Measurements from ENCODE around the gene CHST15. TPM values are rescaled to one million over a fixed set of nuclear protein-coding genes. Genes with fewer than 3 reads are reported as not detected.
A peak's percentile ranks its signal among the peaks of the same experiment; 100 is the strongest.

CHST15 gene
- total RNA-seq, 6 donors from 2014 or later: 16.1 to 54.5 (median 27.3) TPM

DNA sequence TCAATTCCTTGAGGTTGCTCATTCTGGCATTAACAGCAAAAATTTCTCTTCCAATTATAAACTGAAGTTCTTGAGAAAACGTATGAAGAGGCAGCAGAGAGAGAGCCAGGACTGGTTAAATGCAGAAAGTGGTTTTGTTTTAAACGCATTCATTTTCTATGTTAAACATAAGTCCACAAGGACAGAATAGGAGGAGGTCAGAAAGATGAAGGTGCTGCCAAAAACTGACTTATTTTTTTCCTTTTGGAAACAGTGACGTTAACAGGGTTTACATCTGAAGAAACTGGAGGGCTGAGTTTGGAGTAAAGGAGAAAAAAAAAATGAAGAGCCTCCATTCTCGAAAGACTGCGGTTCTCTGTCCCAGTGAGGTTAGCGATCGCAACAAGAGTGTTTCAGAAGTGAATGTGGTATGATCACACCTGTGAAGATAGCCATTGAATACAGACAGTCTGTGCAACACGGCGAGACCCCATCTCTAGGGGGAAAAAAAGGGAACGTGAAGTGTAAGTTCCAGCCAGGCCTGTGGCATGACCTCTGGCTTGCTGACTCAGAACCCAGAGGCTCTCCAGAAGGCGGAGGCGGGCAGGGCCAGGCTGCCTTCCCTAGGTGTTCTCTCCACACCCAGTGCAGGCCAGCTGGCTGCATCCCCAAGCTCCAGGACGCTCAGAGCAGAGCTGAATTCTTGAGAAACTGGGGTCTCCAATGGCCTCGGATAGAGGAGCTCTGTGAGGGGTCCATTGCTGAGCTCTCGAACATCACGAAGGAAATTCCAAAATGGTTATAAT is 84.0 kb downstream of the CHST15 start:
- Histone ChIP-seq H3K4me3 (no peak overlapping the region), H3K36me3 (peaks cover 0 to 55% (median 23%) of the 10 kb centered on the region in 4 donors), H3K27me3 (no peaks in the 10 kb centered on the region), H3K9me3 (no peaks in the 10 kb centered on the region), H3K4me1 (peaks cover 0 to 5% (median 0%) of the 10 kb centered on the region in 4 donors), H3K27ac (no peak overlapping the region)
- WGBS, 2 donors: 84 to 92% methylated on average over 13 to 16 of the region's 16 CpGs
- DNase-seq: no peak
- ATAC-seq (ENCODE audit: low FRiP score in 2 of 2): no peak
- TF ChIP-seq POLR2AphosphoS5 (IDR thresholded peaks at IDR 0.05) (no peak), EP300 (IDR thresholded peaks at IDR 0.05) (no peak), POLR2A (IDR thresholded peaks at IDR 0.05) (no peak)
- TF ChIP-seq, protein P1, sequence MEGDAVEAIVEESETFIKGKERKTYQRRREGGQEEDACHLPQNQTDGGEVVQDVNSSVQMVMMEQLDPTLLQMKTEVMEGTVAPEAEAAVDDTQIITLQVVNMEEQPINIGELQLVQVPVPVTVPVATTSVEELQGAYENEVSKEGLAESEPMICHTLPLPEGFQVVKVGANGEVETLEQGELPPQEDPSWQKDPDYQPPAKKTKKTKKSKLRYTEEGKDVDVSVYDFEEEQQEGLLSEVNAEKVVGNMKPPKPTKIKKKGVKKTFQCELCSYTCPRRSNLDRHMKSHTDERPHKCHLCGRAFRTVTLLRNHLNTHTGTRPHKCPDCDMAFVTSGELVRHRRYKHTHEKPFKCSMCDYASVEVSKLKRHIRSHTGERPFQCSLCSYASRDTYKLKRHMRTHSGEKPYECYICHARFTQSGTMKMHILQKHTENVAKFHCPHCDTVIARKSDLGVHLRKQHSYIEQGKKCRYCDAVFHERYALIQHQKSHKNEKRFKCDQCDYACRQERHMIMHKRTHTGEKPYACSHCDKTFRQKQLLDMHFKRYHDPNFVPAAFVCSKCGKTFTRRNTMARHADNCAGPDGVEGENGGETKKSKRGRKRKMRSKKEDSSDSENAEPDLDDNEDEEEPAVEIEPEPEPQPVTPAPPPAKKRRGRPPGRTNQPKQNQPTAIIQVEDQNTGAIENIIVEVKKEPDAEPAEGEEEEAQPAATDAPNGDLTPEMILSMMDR (IDR thresholded peaks at IDR 0.05): no peak

DNA sequence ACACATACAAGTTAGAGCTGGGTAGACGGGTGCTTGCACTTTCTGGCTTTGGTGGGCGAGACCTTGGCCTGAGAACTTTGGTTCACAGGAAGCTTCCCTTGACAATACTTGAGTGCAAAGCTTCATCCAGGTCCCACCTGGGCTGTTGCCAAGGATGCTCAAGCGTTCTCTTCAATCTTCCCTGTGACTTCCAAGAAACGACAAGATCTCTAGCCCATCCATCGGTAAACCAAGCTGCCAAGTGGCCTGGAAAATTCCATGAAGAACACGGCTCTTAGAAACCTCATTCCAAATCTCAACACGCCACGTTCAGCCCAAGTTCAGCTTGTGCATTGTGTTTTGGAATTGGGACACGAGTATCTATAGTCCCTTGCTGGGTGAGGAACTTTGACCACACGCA is 84.7 kb downstream of the CHST15 start:
- no peak overlapping the region for H3K4me3 ChIP-seq
- WGBS, 2 donors: 87 to 89% methylated on average over 9 to 10 of the region's 10 CpGs
- peaks cover 0 to under 1% (median 0%) of the 10 kb centered on the region in 4 donors for H3K4me1 ChIP-seq
- TF ChIP-seq POLR2AphosphoS5 (IDR thresholded peaks at IDR 0.05) (no peak), POLR2A (IDR thresholded peaks at IDR 0.05) (no peak)
- TF ChIP-seq, protein P1 (IDR thresholded peaks at IDR 0.05): no peak
- H3K9me3 ChIP-seq: no peaks in the 10 kb centered on the region
- H3K36me3 ChIP-seq: peaks cover 0 to 55% (median 23%) of the 10 kb centered on the region in 4 donors
- H3K27ac ChIP-seq: no peak overlapping the region
- no peaks in the 10 kb centered on the region for H3K27me3 ChIP-seq
- no peak for ATAC-seq (ENCODE audit: low FRiP score in 2 of 2)
- DNase-seq: no peak

DNA sequence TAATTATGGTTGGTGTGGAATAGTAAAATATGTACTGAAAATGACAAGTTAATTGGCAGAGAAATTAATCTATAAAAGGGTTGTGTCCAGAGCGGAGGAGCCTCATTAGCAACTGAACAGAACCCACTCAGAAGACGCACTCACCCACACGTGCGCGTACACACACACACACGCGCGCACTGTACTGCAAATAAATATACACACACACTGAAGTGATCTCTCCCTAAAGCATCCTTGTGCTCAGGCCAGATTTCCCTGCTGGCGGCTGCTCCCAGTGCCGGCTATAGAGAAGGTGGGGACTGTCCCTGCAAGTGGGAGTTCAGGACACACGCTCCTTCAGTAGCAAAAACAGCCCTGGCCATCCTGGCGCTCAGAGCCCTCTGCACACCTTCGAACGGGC is 85.2 kb downstream of the CHST15 start:
- ATAC-seq (ENCODE audit: low FRiP score in 2 of 2) (no peak), DNase-seq (peak in 1 of 2 donors; percentile 15)
- Histone ChIP-seq H3K27ac (no peak overlapping the region), H3K4me3 (no peak overlapping the region), H3K27me3 (no peaks in the 10 kb centered on the region), H3K36me3 (peaks cover 0 to 52% (median 23%) of the 10 kb centered on the region in 4 donors), H3K9me3 (no peaks in the 10 kb centered on the region), H3K4me1 (no peaks in the 10 kb centered on the region)
- TF ChIP-seq EP300 (IDR thresholded peaks at IDR 0.05) (no peak), POLR2AphosphoS5 (IDR thresholded peaks at IDR 0.05) (no peak), POLR2A (IDR thresholded peaks at IDR 0.05) (no peak)
- TF ChIP-seq, protein P1 (IDR thresholded peaks at IDR 0.05): no peak
- 88 to 91% methylated on average over 10 to 14 of the region's 14 CpGs for WGBS, 2 donors

DNA sequence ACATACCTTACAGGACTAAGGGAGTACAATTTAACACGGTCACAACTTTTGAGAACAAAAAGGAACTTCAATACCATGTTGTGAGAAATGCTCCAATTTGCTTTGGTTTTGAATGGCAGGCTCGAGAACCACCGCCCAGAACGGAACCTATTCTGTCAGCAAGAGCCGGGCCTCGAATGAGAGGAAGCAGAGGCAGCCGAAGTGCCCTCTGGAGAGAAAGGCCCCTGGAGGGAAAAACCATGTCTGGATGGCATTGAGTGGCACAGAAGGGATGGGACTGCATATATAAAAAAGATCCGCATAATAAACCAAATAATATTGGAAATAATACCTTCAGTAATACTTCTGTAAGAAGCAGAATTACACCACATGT is 85.6 kb downstream of the CHST15 start:
- Histone ChIP-seq H3K36me3 (peaks cover 0 to 51% (median 23%) of the 10 kb centered on the region in 4 donors), H3K27me3 (no peaks in the 10 kb centered on the region), H3K4me3 (no peak overlapping the region), H3K9me3 (no peaks in the 10 kb centered on the region), H3K4me1 (no peaks in the 10 kb centered on the region), H3K27ac (no peak overlapping the region)
- TF ChIP-seq, protein P1 (IDR thresholded peaks at IDR 0.05): no peak
- TF ChIP-seq POLR2AphosphoS5 (IDR thresholded peaks at IDR 0.05) (no peak), POLR2A (IDR thresholded peaks at IDR 0.05) (no peak), EP300 (IDR thresholded peaks at IDR 0.05) (no peak)
- 92 to 95% methylated on average over 8 of the region's 8 CpGs for WGBS, 2 donors
- no peak for ATAC-seq (ENCODE audit: low FRiP score in 2 of 2)
- DNase-seq: no peak
